Lower lobe of right lung (tissue), 2 donors: ENCODE measurements around the gene PNKD. TPM values are rescaled to one million over a fixed set of nuclear protein-coding genes. Genes with fewer than 3 reads are reported as not detected.

ENCODE experiments used
- ATAC-seq, 2 donors: fragments of 200-7000 bp; cut with Tn5 transposase; one replicate each; pipeline ENCODE4 v1.9.1; 2020 to 2022; ENCODE audit warnings: mild to moderate bottlenecking in 2 of 2, moderate library complexity in 2 of 2
- DNase-seq: peaks from one replicate; pipeline ENCODE4 v3.0.0-alpha.2; 2020
- H3K27ac ChIP-seq: fragments of 200-600 bp; one replicate; pipeline ENCODE4 v1.8.0; 2022
- H3K27me3 ChIP-seq: fragments of 200-600 bp; one replicate; pipeline ENCODE4 v1.8.0; 2022; ENCODE audit warnings: low read depth
- H3K36me3 ChIP-seq: fragments of 200-600 bp; one replicate; pipeline ENCODE4 v1.8.0; 2022; ENCODE audit warnings: mild to moderate bottlenecking
- H3K4me1 ChIP-seq: fragments of 200-600 bp; one replicate; pipeline ENCODE4 v1.8.0; 2022
- H3K4me3 ChIP-seq: fragments of 200-600 bp; one replicate; pipeline ENCODE4 v1.8.0; 2022; ENCODE audit warnings: mild to moderate bottlenecking
- H3K9me3 ChIP-seq: fragments of 200-600 bp; one replicate; pipeline ENCODE4 v1.8.0; 2022
- intact Hi-C: fragments of 100-400 bp; cut with DNase I; formaldehyde crosslinking; loops from one replicate; pipeline ENCODE4 v1.11.0; 2022
- total RNA-seq: library from RNA; stranded (reverse); fragmentation: NEBNext Ultra II Directional; extraction: Animal tissue kit (Norgen Biotek cat#: 25700); gene quantifications from one replicate; pipeline ENCODE4 v1.2.1, GENCODE V29; 2021
- TF ChIP-seq, protein P1 (sequence below): fragments of 200-600 bp; IDR thresholded peaks from one replicate; pipeline ENCODE4 v1.8.0; 2022; ENCODE audit warnings: antibody characterized with exemption, mild to moderate bottlenecking
- donor health status: DM: no; HTN: yes; CAD: no; lungs with severe emphysema.

Gene PNKD
- total RNA-seq, 1 donor from 2014 or later, result 65.8 TPM

- no peaks in the 10 kb centered on the region for H3K9me3 ChIP-seq
- H3K4me1 ChIP-seq, result peaks cover 12% of the 10 kb centered on the region
- H3K27me3 ChIP-seq, result no peaks in the 10 kb centered on the region
- DNase-seq, result peak; percentile 53
- no peak overlapping the region for H3K4me3 ChIP-seq
- intact Hi-C loops, result no loop called here
- TF ChIP-seq, protein P1, sequence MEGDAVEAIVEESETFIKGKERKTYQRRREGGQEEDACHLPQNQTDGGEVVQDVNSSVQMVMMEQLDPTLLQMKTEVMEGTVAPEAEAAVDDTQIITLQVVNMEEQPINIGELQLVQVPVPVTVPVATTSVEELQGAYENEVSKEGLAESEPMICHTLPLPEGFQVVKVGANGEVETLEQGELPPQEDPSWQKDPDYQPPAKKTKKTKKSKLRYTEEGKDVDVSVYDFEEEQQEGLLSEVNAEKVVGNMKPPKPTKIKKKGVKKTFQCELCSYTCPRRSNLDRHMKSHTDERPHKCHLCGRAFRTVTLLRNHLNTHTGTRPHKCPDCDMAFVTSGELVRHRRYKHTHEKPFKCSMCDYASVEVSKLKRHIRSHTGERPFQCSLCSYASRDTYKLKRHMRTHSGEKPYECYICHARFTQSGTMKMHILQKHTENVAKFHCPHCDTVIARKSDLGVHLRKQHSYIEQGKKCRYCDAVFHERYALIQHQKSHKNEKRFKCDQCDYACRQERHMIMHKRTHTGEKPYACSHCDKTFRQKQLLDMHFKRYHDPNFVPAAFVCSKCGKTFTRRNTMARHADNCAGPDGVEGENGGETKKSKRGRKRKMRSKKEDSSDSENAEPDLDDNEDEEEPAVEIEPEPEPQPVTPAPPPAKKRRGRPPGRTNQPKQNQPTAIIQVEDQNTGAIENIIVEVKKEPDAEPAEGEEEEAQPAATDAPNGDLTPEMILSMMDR, result no peak
- peaks cover 15% of the 10 kb centered on the region for H3K36me3 ChIP-seq
- H3K27ac ChIP-seq, result no peak overlapping the region
- ATAC-seq, result no peak
These were observed 119.2 kb downstream of the PNKD start for GRCh38 chr2:218389333-218390150.

- no peak overlapping the region for H3K27ac ChIP-seq
- H3K4me3 ChIP-seq, result no peak overlapping the region
- TF ChIP-seq, protein P1, result no peak
- intact Hi-C loops, result no loop called here
- H3K9me3 ChIP-seq, result no peaks in the 10 kb centered on the region
- H3K36me3 ChIP-seq, result peaks cover 15% of the 10 kb centered on the region
- ATAC-seq (no peak), DNase-seq (peak; percentile 60)
- H3K27me3 ChIP-seq, result no peaks in the 10 kb centered on the region
- peaks cover 24% of the 10 kb centered on the region for H3K4me1 ChIP-seq
These were observed 120.9 kb downstream of the PNKD start for GRCh38 chr2:218391202-218391601.

DNA sequence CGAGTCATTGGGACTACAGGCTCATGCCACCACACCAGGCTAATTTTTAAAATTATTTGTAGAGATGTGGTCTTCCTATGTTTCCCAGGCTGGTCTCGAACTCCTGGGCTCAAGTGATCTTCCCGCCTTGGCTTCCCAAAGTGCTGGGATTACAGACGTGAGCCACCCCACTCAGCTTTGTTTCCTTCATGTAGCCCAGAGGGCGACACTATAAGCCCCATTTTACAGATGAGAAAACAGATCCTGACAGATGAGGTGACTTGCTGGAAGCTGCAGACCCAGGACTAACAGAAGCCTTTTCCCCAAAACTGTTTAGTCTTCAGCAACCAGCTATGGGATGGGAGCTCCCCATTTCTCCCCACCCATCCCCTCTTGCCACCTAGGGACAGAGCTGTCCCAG is 122.1 kb downstream of the PNKD start:
- intact Hi-C loops, result no loop called here
- no peak overlapping the region for H3K27ac ChIP-seq
- DNase-seq (no peak), ATAC-seq (no peak)
- H3K27me3 ChIP-seq, result no peaks in the 10 kb centered on the region
- TF ChIP-seq, protein P1, result no peak
- H3K4me1 ChIP-seq, result peaks cover 29% of the 10 kb centered on the region
- no peak overlapping the region for H3K4me3 ChIP-seq
- no peaks in the 10 kb centered on the region for H3K9me3 ChIP-seq
- H3K36me3 ChIP-seq, result peaks cover 8% of the 10 kb centered on the region

- intact Hi-C loops, result no loop called here
- H3K27me3 ChIP-seq, result no peaks in the 10 kb centered on the region
- no peak overlapping the region for H3K27ac ChIP-seq
- H3K36me3 ChIP-seq, result peaks cover 8% of the 10 kb centered on the region
- TF ChIP-seq, protein P1, result no peak
- peak; percentile 50 for DNase-seq
- H3K4me3 ChIP-seq, result no peak overlapping the region
- no peak for ATAC-seq
- H3K9me3 ChIP-seq, result no peaks in the 10 kb centered on the region
- H3K4me1 ChIP-seq, result peaks cover 30% of the 10 kb centered on the region
These were observed 122.7 kb downstream of the PNKD start for GRCh38 chr2:218392891-218393462.

DNA sequence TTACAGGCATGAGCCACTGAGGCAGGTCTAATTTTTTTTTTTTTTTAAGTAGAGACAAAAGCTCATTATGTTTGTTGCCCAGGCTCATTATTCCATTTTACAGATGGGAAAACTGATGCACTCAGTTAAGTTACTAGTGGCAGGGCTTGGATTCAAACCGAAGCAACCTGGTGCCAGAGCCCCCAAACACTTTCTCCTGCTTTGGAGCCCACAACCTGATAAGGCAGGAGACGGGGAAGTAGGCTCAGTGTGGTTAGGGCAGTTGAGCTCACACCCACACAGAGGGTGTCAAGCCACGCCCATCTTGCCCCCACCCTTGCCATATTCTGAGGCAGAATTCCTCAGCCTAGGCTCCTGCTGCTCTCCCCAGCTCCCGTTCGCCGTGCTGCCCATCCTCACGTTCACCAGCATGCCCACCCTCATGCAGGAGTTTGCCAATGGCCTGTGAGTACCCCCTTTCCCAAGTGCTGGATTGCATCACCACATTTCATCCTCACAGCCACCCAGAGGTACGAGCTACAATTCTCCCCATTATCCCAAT is 123.5 kb downstream of the PNKD start:
- intact Hi-C loops, result no loop called here
- H3K4me1 ChIP-seq, result peaks cover 31% of the 10 kb centered on the region
- H3K27ac ChIP-seq, result peak overlapping the region; percentile 21

More for the DNA sequence above, 123.5 kb downstream of the PNKD start:
- Histone ChIP-seq H3K27me3 (no peaks in the 10 kb centered on the region), H3K9me3 (no peaks in the 10 kb centered on the region), H3K36me3 (peaks cover 8% of the 10 kb centered on the region), H3K4me3 (peak overlapping the region; percentile 1)
- DNase-seq, result peak; percentile 63
- no peak for ATAC-seq
- TF ChIP-seq, protein P1, result no peak
